ENCODE data around the gene USP20. TPM values are rescaled to one million over a fixed set of nuclear protein-coding genes. Genes with fewer than 3 reads are reported as not detected.

Gene USP20
- total RNA-seq, 1 experiment from 2014 or later, result 17.1 TPM

DNA sequence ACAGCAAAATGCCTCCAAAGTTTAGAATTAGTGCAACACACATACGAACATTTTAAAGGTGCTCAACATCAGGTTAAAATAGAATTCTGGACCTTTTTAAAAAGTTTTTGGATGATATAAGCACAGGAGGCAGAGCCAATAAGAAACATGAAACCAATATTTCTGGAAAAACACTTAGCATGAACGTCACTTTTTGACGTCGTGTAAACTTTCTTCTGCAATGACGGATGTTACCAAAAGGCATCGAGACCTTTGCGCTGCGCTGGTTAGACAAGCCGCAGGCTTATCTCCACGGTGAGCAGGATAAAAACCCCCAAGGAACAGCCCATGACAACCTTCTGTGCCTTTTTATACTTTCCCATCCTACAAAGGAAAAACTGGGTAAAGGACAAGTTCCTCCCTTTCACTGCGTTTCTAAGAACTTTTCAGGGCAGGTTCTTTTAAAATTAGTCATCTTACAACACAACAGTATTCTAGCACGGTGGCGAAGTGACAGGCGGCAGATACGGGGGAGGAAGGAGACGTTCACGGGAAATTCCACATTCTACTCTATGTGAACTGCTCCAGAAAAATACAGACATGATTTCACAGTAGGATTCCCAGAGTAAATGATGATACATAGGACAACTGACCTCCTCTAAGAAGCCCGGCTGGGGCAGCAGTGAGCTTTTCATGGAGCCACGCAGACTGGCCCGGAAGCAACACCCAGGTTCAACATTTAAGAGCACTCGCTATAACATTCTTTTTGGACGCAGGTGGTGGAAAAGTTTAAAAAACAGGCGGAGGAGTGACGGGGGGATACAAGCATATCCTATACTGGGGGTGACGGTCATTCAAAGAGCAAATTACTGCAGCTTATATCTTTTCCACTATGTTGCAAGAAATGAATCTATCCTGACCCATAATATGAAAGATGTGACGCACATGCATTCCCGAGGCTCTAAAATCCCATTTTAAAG is 52.4 kb downstream of the USP20 start:
- TF ChIP-seq CTCF (IDR thresholded peaks at IDR 0.05; ENCODE audit: unreplicated experiment), result no peak
- peaks cover 21% of the 10 kb centered on the region for H3K36me3 Mint-ChIP-seq (ENCODE audit: insufficient read depth, unreplicated experiment)
- intact Hi-C loops (cut with micrococcal nuclease), result loop anchor here (5.0 kb wide), 1 partner anchor 350 kb away; no protein-coding TSS in a partner anchor
- ChIA-PET CTCF (interaction anchor here (0.5 to 1.4 kb wide), 7 partner anchors 8 to 219 kb away, joined by 3 to 8 read pairs (median 4); no protein-coding TSS in a partner anchor), POLR2A (interaction anchor here (0.5 to 1.1 kb wide), 3 partner anchors 17 to 224 kb away, joined by 3 to 5 read pairs (median 3); partner anchors contain the start of gene GPR107)
- BruUV-seq (replicated peaks), result no TSS peak
- DNase-seq (ENCODE audit: unreplicated experiment), result no peak
- no peaks in the 10 kb centered on the region for H3K27me3 Mint-ChIP-seq (ENCODE audit: insufficient read depth, unreplicated experiment)
- peaks cover 5% of the 10 kb centered on the region for H3K4me1 Mint-ChIP-seq (ENCODE audit: insufficient read depth, unreplicated experiment)
- no peaks in the 10 kb centered on the region for H3K9me3 Mint-ChIP-seq (ENCODE audit: unreplicated experiment)
- H3K4me3 Mint-ChIP-seq (ENCODE audit: unreplicated experiment), result no peak overlapping the region
- no peak overlapping the region for H3K27ac Mint-ChIP-seq (ENCODE audit: low read depth, unreplicated experiment)

- no peak for TF ChIP-seq CTCF (IDR thresholded peaks at IDR 0.05; ENCODE audit: unreplicated experiment)
- no peak for DNase-seq (ENCODE audit: unreplicated experiment)
- H3K27ac Mint-ChIP-seq (ENCODE audit: low read depth, unreplicated experiment), result no peak overlapping the region
- peaks cover 5% of the 10 kb centered on the region for H3K4me1 Mint-ChIP-seq (ENCODE audit: insufficient read depth, unreplicated experiment)
- no peak overlapping the region for H3K4me3 Mint-ChIP-seq (ENCODE audit: unreplicated experiment)
- TSS peak; percentile 13 for BruUV-seq (replicated peaks)
- peaks cover 21% of the 10 kb centered on the region for H3K36me3 Mint-ChIP-seq (ENCODE audit: insufficient read depth, unreplicated experiment)
- no peaks in the 10 kb centered on the region for H3K9me3 Mint-ChIP-seq (ENCODE audit: unreplicated experiment)
- CTCF ChIA-PET, result interaction anchor here (0.6 kb wide), 1 partner anchor 158 kb away, joined by 3 read pairs; no protein-coding TSS in a partner anchor
- POLR2A ChIA-PET, result interaction anchor here (0.7 kb wide), 1 partner anchor 181 kb away, joined by 3 read pairs; no protein-coding TSS in a partner anchor
- H3K27me3 Mint-ChIP-seq (ENCODE audit: insufficient read depth, unreplicated experiment), result no peaks in the 10 kb centered on the region
- intact Hi-C loops (cut with micrococcal nuclease), result loop anchor here (5.0 kb wide), 1 partner anchor 349 kb away; no protein-coding TSS in a partner anchor
Observed at GRCh38 chr9:129888293-129889121, 53.2 kb downstream of the USP20 start.

DNA sequence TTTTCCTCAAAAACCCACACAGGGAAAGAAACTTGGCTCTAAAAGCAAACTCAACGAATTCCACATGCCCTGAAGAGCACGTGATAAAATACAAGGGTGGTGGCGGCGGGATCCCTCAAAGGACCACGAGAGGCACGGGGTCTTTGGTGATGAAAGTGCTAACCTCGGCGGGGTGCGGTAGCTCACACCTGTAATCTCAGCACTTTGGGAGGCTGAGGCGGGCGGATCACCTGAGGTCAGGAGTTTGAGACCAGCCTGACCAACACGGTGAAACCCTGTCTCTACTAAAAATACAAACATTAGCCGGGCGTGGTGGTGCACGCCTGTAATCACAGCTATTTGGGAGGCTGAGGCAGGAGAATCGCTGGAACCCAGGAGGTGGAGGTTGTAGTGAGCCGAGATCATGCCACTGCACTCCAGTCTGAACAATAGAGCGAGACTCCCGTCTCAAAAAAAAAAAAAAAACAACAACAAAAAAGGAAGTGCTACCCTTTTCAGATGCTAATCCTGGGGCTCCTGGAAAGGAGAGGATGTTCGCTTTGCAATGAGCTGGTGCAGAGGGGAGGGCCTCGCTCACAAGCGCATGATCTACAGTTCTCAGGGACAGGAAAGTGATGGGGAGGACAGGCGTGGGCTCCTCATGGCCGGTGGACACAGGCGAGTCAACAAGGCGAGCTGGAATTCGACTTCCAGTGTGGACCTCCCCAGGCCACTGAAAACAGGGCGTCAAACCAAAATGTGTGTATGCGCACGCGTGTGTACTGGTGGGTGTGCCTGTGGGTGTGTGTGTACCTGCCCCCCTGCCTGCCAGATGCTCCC is 54.1 kb downstream of the USP20 start:
- no peak overlapping the region for H3K4me3 Mint-ChIP-seq (ENCODE audit: unreplicated experiment)
- peaks cover 5% of the 10 kb centered on the region for H3K4me1 Mint-ChIP-seq (ENCODE audit: insufficient read depth, unreplicated experiment)
- POLR2A ChIA-PET, result no interaction called here
- no peak for DNase-seq (ENCODE audit: unreplicated experiment)
- no peak overlapping the region for H3K27ac Mint-ChIP-seq (ENCODE audit: low read depth, unreplicated experiment)
- BruUV-seq (replicated peaks), result no TSS peak
- intact Hi-C loops (cut with micrococcal nuclease), result loop anchor here (5.0 kb wide), 1 partner anchor 348 kb away; no protein-coding TSS in a partner anchor
- CTCF ChIA-PET, result interaction anchor here (0.6 kb wide), 1 partner anchor 154 kb away, joined by 3 read pairs; the partner anchor contains the start of gene FNBP1
- H3K36me3 Mint-ChIP-seq (ENCODE audit: insufficient read depth, unreplicated experiment), result peaks cover 21% of the 10 kb centered on the region
- no peaks in the 10 kb centered on the region for H3K9me3 Mint-ChIP-seq (ENCODE audit: unreplicated experiment)
- no peak for TF ChIP-seq CTCF (IDR thresholded peaks at IDR 0.05; ENCODE audit: unreplicated experiment)
- no peaks in the 10 kb centered on the region for H3K27me3 Mint-ChIP-seq (ENCODE audit: insufficient read depth, unreplicated experiment)

All from MCF 10A (cell line).